GM19023 (cell line): ENCODE data around the gene ABCF1.

Source experiments
- ATAC-seq: cut with Tn5 transposase; IDR thresholded peaks from one replicate; pipeline ENCODE4 v1.9.1; 2021; ENCODE audit warnings: mild to moderate bottlenecking, moderate library complexity; ENCODE audit not compliant: unreplicated experiment

ABCF1 gene

DNA sequence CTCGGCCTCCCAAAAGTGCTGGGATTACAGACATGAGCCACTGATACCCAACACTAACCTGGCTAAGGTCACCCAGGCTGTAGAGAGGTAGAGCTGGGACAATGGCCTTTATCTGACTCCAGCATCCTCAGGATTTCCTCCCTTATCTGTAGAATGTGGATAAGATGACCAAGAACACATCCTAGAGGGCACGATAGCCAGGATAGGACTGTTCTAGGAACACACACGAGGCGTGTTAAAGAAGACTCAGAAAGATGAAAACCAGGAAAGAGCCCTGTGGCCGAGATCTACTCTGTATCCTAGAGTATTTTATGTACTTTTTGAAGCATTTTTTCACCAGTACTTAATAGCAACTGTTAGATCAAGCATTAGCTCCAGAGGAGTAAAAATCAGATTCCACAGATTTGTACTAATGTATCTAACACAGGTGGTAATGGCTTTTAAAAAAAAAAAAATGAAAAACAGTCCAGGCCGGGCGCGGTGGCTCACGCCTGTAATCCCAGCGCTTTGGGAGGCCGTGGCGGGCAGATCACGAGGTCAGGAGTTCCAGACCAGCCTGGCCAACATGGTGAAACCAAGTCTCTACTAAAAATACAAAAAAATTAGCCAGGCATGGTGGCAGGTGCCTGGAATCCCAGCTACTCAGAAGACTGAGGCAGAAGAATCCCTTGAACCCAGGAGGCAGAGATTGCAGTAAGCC is 28.5 kb downstream of the ABCF1 start:
- ATAC-seq, result no peak

DNA sequence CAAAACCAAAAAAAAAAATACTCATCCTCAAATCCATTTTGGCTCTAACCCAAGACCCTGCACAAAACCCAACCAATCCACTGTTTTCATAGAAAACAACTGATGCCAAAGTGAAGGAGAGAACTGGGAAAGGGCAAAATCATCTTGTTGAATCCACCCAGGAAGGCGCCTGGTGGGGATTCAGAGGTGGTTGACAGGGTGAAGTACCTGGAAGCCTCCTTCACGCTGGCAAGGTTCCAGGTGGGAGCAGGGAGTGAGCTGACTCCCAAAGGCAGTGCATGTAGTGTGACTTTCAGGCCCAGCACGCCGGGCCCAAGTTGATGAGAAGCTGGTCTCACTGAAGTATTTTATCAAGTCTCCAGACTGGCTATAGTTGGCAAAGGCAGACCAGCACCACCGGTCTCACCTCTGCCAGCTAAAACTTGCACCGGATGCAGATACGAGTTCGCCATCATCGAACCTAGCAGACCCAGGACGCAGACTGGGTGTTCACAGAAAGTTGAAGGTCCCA is 29.3 kb downstream of the ABCF1 start:
- ATAC-seq, result no peak

DNA sequence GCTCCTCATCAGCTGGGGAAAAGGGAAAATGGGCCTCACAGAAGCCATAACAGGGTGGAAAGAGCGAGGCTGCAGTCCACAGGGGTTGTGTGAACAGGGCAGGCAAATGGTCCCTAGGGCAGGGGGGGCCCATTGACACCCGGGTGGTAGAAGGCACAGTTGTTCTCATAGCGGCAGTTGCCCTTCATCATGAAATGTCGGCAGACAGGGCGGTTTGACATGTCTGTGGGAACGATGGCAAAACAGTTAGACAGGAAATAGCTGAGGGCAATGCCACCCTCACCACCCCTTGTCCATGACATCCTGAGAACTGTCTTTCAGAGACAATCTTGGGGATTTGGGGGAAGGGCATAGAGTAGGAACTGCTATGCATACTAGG is 30.2 kb downstream of the ABCF1 start:
- no peak for ATAC-seq

DNA sequence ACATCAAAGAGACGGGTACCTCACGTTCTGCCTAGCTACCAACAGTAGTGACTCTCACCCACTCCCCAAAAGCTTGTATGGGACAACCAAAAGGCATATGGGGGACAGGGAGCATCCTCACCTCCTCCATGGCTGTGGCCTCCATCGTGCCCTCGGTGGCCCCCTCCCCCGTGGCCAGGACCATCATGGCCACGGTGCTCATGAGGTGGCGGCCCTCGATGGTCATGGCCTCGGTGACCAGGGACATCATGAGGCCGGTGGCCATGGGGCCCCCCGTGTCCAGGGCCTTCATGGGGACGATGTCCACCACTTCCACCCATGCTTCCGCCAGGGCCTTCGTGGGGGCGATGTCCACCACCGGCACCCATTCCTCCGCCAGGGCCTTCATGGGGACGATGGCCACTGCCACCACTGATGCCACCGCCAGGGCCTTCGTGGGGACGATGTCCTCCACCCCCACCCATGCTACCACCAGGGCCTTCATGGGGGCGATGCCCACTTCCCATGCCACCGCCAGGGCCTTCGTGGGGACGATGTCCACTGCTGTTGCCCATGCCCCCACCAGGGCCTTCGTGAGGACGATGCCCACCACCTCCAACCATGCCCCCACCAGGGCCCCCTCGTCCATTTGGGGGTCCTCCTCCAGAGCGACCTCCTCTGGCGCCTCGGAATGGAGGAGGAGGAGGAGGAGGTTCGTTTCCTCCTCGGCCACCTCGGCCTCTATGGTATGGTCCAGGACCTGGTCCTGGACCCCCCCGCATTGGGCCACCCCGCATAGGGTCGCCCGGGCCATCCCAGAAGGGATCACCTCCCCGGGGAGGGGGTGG is 30.8 kb downstream of the ABCF1 start:
- ATAC-seq, result no peak

DNA sequence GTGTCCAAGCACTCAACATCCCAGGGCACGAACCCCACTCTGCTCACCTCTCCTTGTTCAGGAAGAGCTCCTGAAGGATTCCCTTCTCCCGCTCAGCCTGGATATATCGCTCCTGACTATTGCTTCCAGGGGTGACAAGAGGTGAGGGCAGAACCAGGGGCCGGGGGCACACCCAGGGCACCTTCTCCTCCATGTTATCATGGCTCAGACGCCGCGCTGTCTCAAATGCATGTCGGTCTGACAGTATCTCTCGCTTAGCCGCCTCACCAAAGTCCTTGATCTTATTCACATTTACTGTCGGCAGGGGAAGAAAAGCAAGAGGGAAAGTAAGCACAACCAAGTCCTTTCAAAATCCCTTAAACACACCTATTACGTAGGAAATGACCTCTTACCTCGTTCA is 32.7 kb downstream of the ABCF1 start:
- ATAC-seq, result no peak

DNA sequence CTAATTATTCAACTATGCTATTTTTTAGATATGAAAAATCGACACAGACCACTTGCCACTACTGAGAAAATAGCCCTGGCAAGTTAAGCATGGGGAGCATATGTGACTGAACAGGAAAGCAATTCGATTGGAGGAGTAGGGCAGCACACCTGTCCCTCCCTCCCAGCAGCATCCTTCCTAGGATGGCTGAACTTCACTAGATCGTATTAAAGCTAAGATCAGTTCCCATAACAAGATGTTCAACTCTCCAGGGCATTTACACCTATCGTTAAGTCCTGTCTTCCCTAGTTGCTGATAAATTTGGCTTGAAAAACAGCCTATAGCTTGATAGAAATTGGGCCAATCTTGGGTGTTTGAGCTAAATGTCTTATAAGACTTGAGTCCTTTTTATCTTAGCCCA is 38.8 kb downstream of the ABCF1 start:
- no peak for ATAC-seq

DNA sequence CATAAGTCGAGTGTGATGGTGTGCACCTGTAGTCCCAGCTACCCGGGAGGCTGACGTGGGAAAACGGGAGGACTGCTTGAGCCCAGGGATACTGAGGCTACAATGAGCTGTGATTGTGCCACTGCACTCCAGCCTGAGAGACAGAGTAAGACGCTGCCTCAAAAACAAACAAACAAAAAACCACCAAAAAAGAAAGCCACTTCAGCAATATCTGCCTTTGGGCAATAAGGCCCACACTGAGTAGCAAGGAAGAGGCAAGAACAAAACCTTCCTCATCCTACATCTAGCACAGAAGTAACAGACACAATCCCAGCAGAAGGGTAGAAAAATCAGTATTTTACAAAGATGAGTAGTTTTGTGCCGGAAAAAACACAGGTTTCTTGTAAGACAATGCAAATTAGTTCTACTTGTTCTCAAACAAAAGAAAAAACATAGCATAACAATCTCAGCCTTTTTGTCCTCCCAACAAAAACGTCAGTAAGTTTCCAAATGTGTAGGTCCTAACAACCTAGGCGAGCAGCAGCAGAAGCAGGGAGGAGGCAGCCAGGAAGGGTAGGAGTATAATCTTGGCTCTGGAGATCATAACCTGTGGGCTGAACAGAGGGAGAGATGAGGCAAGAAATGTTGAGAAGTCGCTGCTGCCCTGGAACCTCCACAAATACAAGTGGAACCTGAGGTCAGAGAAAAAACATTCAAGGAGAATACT is 40.1 kb downstream of the ABCF1 start:
- no peak for ATAC-seq

DNA sequence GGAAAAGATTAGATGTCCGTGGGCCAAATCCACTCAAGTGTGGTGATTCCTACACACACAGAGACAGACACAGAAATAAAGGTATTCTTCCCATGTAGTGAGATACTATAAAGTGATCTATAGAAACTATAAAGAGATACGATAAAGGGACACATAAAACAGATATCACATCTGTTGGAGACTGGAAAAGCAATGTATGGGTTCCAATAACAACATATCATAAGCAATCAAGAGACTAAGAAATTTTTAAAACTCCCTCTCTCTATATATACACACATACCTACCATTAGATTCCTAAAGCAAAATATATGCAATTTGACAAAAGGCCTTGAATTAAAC is 40.6 kb downstream of the ABCF1 start:
- ATAC-seq, result no peak

DNA sequence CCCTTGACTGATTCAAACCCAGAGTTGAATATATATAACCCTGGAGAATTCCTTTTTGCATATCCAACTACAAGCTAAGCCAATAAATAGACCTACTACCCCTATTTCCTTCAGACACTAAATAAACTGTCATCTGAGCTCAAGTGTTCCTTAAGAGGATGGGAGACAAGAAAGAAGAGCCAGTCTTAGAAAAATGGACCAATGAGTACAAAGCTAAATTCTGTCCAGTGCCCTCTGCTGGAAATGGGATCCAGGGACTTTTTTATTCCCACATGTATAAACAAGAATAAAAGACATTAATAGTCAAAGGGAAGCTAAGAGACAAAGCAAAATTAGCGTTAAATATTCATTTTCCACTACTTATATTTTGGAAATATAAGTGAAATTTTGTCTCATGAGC is 41.0 kb downstream of the ABCF1 start:
- no peak for ATAC-seq

DNA sequence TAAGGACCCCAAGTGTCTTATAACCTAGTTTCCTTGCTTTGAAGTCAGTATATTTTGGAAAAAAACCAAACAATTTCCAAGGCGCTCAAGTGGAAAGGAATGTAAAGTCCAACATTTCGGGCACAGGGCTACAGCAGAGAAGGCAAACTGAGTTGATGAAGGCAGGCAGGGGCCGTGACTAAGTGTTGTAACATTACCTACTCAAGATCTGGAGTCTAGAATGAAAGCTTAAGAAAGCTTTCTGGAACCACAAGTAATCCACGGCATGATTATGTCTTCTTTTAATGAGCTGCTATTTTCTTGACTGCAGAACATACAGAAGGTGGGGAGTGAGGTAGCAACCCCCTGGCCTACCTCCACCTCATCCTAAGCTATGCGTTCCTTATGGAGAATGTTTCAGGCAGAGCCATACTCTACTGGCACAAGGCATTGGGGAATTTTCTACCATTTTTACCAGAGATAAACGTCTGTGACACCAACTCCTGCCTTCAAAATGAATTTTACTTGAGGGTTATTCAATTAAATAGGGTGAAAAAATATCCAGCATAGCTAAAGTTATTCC is 41.5 kb downstream of the ABCF1 start:
- no peak for ATAC-seq

DNA sequence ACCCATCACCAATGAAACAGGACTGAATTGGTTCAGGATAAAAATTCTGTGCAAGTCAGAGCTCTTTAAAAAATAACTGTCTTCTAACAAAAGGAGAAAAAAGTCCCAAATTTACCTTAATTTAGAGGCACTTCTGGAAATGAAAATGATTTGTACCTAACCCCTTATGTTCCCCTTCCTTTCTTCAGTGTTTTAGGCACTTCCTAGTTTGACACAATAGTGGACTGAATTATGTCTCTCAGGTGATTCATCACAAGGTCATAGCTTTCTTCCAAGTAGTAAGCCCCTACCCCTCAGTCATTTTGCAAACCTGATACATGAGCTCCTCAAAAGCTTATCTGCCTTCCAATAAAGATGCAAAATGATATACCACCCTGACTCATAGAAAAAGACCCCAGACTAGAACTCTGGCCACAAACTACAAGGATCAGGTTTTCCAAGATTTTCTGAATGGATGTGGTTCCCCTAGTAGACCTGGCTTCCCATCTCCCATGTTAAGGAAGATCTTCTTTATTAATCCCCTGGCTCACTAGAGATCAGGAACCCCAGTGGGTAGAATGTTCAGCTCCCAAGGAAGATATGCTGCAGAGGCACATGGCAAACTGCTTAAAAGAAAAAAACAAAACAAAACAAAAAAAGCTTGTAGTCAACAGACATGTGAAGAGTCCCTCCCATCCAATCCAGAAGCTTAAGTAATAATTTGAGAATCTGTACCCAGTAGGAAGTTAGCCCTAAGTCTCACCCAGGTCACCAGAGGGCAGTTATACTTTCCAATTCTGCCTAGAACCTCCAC is 42.2 kb downstream of the ABCF1 start:
- no peak for ATAC-seq

DNA sequence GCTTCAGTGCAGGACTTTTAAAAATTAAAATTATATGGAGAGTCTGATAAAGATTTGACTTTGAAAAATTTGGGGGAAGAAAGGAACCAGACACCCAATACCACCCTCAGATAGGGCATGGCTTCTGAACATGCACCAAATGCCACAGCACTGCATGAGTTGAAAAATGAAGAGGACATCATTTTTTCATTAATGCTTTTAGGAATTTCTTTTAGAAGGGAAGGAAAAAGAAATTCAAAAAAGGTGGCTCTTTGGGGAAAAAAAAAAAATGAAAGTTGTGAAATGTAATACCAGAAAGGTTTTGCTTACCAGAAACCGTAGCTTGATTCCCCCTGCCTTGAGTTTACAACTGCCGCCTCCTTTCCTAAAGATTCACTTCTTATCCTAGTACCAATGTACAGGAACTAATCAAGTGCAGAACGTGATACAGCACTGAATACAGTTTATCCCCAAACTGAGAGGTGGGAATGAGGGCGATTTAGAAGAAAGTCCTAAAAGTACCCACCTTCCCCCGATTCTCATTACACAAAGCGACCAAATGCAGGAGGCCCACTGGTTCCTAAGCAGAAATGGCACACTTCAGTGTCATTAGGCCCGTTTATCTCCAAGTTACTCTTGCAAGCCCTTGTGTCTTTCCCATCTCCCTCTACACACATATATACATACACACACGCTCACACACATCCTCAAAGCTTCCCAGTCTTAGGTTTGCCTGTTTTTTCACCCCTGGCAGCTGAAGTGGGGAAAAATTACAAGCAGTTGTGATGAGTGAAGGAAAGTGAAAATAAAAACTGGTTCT is 43.0 kb downstream of the ABCF1 start:
- no peak for ATAC-seq

DNA sequence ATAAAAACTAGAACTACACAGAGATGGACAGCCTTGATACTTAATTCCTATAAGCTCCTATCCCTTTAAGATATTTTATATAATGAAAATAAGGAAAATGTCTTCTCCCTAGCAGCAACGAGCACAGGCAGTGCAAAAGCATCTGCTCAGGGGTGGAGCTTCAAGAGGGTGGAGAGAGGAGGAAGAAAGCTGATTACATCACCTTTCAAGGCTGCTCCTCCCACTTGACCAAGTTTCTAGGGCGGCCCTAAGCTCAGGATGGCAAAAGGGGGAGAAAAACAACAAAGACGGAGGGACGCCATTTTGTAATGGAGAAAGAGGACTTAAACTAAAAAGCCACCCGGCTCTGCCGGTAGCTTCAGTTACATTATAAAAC is 43.6 kb downstream of the ABCF1 start:
- peak; percentile 25 for ATAC-seq

DNA sequence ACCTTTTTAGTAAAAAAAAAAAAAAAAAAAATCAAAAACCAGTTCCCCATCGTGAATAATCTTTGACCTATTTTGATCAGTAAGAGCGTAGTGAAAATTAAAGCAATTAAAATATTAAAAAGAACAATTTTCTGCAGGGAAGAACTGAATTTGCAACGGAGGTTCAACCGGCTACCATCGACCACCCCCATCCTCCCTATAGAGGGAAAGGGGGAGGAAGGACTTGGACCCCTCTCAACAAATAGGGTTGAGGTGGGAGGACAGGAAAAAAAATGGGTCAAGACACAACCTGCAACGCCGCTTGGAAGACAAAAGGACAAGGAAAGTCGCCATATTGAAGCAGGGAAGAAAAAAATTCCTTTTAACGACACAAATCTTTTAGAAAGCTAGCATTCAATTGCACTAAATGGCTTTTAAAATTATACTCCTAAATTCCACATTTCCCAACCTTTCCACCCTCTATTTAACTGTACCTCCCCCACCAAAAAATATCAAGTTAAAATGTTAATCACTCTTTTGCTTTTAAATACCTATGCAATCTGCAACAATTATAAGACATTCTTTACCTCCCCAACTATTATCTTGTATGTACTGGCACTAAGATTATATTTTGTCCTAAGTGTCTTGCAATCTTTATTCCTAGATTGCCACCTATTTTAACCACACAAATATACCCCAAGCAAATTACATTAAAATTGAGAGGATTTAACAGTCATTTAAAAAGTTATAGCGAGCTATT is 44.1 kb downstream of the ABCF1 start:
- ATAC-seq, result no peak

DNA sequence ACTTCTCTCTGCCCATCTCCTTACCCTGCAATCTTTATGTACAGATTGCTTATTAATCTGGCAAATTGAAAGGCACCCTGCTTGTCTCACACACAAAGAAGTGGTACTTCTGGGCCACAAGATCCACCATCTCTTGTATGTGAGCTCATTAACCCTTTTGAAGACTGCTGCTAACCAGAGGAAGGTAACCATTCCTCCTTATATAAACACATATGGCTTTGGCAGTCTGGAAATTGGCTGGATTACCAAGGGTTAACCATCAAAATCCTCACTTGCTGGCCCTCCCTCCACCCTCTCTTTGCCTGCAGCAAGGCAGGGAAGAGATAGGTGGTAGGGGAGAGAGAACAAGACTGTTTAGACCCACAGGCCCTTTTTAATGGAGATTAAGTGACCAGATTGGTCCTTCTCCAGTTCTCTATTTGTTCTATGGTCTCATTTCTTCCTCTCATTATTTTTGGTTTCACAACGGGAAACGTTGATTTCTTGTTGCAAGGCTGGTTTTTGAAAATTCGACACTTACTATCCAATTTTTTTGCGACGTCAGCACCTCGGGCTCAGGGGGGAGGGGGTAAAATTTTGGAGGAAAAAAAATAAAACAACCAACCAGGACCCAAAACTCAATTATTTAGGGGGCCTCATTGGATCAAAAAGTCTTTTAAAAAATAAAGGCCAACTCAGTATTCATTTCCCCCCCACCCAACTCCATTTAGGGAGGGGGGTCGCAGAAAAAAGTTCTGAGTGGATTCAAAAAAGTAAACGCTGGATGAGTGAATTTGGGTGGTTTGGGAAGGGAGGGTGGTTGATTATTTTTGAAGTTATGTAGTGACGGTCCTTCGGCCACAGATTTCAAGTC is 44.9 kb downstream of the ABCF1 start:
- no peak for ATAC-seq

DNA sequence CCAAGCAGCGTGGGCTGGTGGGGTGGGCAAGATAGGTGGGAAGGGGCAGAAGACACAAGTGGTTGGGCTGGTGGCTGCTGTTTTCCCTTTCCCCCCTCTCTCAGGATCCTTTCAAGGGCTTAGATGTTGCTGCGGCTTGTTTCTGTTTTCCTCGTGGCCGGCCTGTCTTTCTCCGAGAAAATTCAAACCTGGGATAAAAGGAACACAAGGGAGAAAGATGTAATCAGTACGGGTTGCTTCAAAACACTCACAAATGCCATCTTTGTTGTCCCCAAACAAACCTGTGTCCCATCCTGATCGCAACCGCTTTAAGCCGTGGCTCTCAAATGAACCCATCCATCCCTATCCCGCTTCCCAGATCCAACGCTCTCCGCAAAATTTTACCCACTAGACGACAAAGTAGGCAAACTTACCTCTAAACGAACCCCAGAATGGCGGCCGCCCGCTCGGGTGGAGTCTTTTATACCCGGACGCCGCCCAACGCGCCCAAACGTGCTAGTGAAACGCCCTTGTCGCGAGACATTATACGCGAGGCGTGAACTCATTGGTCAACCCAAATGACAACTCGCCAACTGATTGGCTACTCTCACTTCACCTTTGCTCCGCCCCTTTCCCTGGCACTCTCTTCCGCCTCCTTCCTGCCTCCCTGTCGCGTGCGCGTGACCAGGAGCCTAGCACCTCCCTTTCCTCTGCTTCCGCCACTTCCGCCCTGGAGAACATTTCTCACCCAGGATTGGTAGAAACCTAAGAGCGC is 45.7 kb downstream of the ABCF1 start, which contains the start of gene PPP1R10:
Gene PPP1R10 (minus strand): TSS at position 433 of the 754 bp plus-strand sequence. CDS start 7,299 bp downstream, outside the sequence.
- peak; percentile 78 for ATAC-seq

DNA sequence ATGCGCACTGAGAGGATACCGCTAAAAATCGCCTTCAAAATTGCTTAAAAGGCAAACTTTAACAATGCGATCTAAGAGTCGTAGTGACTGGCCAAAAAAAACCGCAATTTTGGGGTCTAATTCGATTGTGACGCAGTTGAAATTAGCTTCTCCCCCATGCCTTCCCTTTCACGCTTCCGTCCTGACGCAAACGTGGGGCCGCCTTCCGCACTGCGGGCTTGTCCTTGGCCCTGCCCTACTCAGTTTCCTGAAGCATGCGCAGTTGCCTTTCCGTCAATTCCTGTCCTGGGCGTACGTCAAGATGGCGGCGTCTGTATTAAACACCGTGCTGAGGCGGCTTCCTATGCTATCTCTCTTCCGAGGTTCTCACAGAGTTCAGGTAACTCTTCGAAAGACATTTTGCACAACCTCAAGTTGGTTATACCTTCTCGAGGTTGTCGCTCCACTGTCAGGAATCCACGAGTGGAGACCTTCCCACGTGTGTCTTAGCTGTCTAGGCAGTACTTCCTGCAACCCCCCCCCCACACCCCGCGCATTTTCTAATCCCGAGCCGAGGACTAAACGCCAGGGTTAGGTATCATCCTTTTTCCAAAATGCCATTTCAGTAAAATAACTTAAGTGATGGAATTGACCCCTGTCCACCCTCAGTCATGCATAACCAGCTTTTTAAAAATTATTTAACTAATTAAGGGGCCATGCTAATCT is 46.5 kb downstream of the ABCF1 start, which contains the start of gene MRPS18B:
Gene MRPS18B (plus strand): TSS at position 276 of the 705 bp plus-strand sequence. CDS start 26 bp downstream, at position 302.
- ATAC-seq, result peak; percentile 79
